ENCODE data around the gene GDPD3. TPM values are rescaled to one million over a fixed set of nuclear protein-coding genes. Genes with fewer than 3 reads are reported as not detected.

GDPD3 gene
- total RNA-seq, 1 experiment from 2014 or later, result 3.8 TPM

- H3K79me2 ChIP-seq (ENCODE audit: insufficient read depth, low read length), result peaks cover 12% of the 10 kb centered on the region; the same call in 1 of the 2 replicates
- H3K4me1 Mint-ChIP-seq, result peaks cover 25 to 39% of the 10 kb centered on the region in 2 experiments
Observed at GRCh38 chr16:30063893-30064728, 49.2 kb downstream of the GDPD3 start.

More at GRCh38 chr16:30063893-30064728, 49.2 kb downstream of the GDPD3 start:
- H3K4me2 ChIP-seq (ENCODE audit: insufficient read depth, insufficient read length, low read length), result peak overlapping the region; percentile 89
- peak overlapping the region; percentile 88 to 94 for H3K4me3 Mint-ChIP-seq
- no peaks in the 10 kb centered on the region for H3K27me3 ChIP-seq (ENCODE audit: insufficient read depth, low read length)
- H3K4me1 ChIP-seq (ENCODE audit: insufficient read depth, low read length), result no peaks in the 10 kb centered on the region; the same call in 1 of the 2 replicates
- no peak overlapping the region for H3K14ac ChIP-seq (ENCODE audit: insufficient read depth, low read length)
- H2BK120ac ChIP-seq (ENCODE audit: low read depth, low read length, poor library complexity, severe bottlenecking), result no peak overlapping the region
- H3K18ac ChIP-seq (ENCODE audit: insufficient read length, low read depth, low read length), result no peak overlapping the region
- H4K5ac ChIP-seq (ENCODE audit: insufficient read length, low read depth, low read length), result no peak overlapping the region
- H2AK5ac ChIP-seq (ENCODE audit: insufficient read length, low read length), result no peak overlapping the region
- H2BK12ac ChIP-seq (ENCODE audit: insufficient read length, low read depth, low read length), result no peak overlapping the region
- H3K27me3 Mint-ChIP-seq (ENCODE audit: low read depth), result no peaks in the 10 kb centered on the region
- H4K8ac ChIP-seq (replicated peaks; ENCODE audit: insufficient read length, low read depth, low read length), result no peak overlapping the region
- H3K4ac ChIP-seq (ENCODE audit: low read depth, low read length), result no peak overlapping the region
- H3K23me2 ChIP-seq (ENCODE audit: insufficient read length, low read depth, low read length, poor library complexity, severe bottlenecking), result peaks cover 17% of the 10 kb centered on the region
- peaks cover 23 to 33% (median 25%) of the 10 kb centered on the region in 3 experiments for H3K36me3 Mint-ChIP-seq (ENCODE audit: insufficient read depth in 1 of 3, low read depth in 3 of 3)
- TF ChIP-seq CTCF (conservative IDR thresholded peaks at IDR 0.05), result peak; percentile 34; the same call in 2 of the 3 replicates
- H3K27ac Mint-ChIP-seq, result peak overlapping the region; percentile 95 to 96 (median 95)
- DNase-seq, result peak; percentile 77
- no peak overlapping the region for H3T11ph ChIP-seq (ENCODE audit: low read length)
- no peak overlapping the region for H2BK20ac ChIP-seq (ENCODE audit: low read depth, low read length, poor library complexity, severe bottlenecking)
- WGBS (ENCODE audit: extremely low coverage, insufficient read length, low lambda C conversion rate), result no CpG with 5 or more reads among the region's 27 CpGs
- H4K20me1 ChIP-seq (ENCODE audit: control insufficient read depth, insufficient read depth, insufficient read length), result no peaks in the 10 kb centered on the region
- H2BK15ac ChIP-seq (ENCODE audit: low read depth, low read length), result no peak overlapping the region
- peak overlapping the region; percentile 75 for H3K9ac ChIP-seq (ENCODE audit: extremely low read depth, insufficient read length, low read length)
- H2BK5ac ChIP-seq (ENCODE audit: insufficient read length, low read length), result no peak overlapping the region
- H3K23ac ChIP-seq (ENCODE audit: insufficient read length, low read depth, low read length), result no peak overlapping the region
- no peak overlapping the region for H3K27ac ChIP-seq (ENCODE audit: insufficient read length, low read depth, low read length)
- no peaks in the 10 kb centered on the region; a peak in 1 of 5 replicates for H3K9me3 Mint-ChIP-seq
- H4K91ac ChIP-seq (ENCODE audit: insufficient read length, low read depth, low read length), result no peak overlapping the region
- no peaks in the 10 kb centered on the region for H3K9me3 ChIP-seq (ENCODE audit: control insufficient read depth, low read depth, low read length)
- no peak overlapping the region for H2AFZ ChIP-seq (ENCODE audit: low read length)
- peaks cover 7% of the 10 kb centered on the region for H3K79me1 ChIP-seq (ENCODE audit: insufficient read depth, low read depth, low read length, poor library complexity, severe bottlenecking)
- H3K56ac ChIP-seq (ENCODE audit: insufficient read length, low read depth, low read length), result no peak overlapping the region

Measured in H9 (cell line).